ENCODE results near the gene REEP1. TPM values are rescaled to one million over a fixed set of nuclear protein-coding genes. Genes with fewer than 3 reads are reported as not detected.
"Not testable (repeated sequence)": the region's sequence is repeated elsewhere in the genome, so short reads cannot be mapped to it uniquely, and the experiment has no call there.

The REEP1 gene
- total RNA-seq, 4 donors from 2014 or later, result 46.1 to 95.1 (median 74.9) TPM

DNA sequence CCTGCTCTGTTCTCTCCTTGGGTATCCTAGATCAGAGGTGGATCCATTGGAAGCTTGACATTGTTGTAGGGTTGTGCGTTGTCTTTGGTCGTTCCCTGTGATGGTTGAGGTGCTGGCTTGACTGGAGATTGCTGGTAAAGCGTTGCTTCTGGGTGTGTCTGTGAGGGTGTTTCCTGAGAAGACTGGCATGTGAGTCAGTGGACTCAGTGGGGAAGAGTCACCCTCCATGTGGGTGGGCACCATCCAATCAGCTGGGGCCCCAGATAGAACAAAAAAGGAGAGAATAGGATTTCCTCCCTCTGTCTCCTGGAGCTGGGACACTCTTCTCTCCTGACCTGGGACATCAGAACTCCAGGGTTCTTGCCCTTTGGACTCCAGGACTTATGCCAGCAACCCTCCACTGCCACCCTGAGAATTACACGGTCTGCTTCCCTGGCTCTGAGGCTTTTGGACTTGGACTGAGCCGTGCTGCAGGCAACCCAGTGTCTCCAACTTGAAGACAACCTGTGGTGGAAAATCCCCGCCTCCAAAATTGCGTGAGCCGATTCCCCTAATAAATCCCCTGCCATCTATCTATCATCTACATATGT, 14.8 kb upstream of the REEP1 start:
- H3K27me3 ChIP-seq, result no peaks in the 10 kb centered on the region
- no peak for DNase-seq (ENCODE audit: extremely low spot score)
- TF ChIP-seq EP300 (IDR thresholded peaks at IDR 0.05) (no peak), POLR2AphosphoS5 (IDR thresholded peaks at IDR 0.05) (no peak), POLR2A (IDR thresholded peaks at IDR 0.05; ENCODE audit: low read depth) (no peak)
- TF ChIP-seq, protein P1, sequence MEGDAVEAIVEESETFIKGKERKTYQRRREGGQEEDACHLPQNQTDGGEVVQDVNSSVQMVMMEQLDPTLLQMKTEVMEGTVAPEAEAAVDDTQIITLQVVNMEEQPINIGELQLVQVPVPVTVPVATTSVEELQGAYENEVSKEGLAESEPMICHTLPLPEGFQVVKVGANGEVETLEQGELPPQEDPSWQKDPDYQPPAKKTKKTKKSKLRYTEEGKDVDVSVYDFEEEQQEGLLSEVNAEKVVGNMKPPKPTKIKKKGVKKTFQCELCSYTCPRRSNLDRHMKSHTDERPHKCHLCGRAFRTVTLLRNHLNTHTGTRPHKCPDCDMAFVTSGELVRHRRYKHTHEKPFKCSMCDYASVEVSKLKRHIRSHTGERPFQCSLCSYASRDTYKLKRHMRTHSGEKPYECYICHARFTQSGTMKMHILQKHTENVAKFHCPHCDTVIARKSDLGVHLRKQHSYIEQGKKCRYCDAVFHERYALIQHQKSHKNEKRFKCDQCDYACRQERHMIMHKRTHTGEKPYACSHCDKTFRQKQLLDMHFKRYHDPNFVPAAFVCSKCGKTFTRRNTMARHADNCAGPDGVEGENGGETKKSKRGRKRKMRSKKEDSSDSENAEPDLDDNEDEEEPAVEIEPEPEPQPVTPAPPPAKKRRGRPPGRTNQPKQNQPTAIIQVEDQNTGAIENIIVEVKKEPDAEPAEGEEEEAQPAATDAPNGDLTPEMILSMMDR (IDR thresholded peaks at IDR 0.05), result no peak

DNA sequence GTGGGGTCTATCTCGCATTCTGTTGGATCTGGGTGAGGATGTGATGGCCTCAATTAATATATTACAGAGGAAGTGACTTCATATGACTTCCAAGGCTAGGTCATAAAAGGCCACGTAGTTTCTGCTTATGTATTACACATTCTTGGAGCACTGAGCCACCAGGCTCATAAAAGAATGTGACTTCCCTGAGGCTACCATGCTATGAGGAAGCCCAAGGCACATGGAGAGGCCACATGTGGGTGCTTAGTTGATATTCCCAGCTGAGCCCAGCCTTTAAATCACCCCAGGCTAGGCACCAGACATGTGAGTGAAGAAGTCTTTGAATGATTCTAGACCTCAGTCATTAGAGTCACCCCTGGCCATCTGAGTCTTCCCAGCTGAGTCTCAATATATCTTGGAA, 13.3 kb upstream of the REEP1 start:
- DNase-seq (ENCODE audit: extremely low spot score), result no peak
- no peaks in the 10 kb centered on the region for H3K9me3 ChIP-seq
- H3K4me1 ChIP-seq, result no peaks in the 10 kb centered on the region

More for the DNA sequence above, 14.8 kb upstream of the REEP1 start:
- no peaks in the 10 kb centered on the region for H3K36me3 ChIP-seq
- 86% methylated on average over 8 of the region's 8 CpGs for WGBS
- no peaks in the 10 kb centered on the region for H3K4me1 ChIP-seq
- intact Hi-C loops (cut with DNase I), result no loop called here
- no peaks in the 10 kb centered on the region for H3K9me3 ChIP-seq
- H3K27ac ChIP-seq (replicated peaks in 1 of 4), result no peak overlapping the region
- no peak overlapping the region for H3K4me3 ChIP-seq

DNA sequence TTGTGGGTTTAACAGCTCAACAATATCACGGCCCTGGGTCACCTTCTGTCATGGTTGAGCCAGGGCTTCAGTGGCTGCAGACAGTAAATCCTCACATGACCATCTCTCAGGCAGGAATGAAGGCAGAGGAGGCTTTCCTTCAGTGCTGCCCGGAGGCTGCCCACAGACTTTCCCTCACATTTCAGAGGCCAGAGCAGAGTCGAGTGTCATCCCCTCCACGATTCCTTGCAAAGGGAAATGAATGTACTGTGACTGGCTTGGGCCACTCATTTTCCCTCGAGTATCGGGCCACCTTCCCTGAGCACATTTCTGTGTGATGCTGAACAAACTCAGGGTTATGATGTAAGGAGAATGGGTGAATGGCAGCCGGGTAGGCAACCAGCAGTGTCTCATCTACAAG, 10.0 kb upstream of the REEP1 start:
- H3K9me3 ChIP-seq, result peaks cover 0 to 1% (median 0%) of the 10 kb centered on the region in 4 donors
- H3K36me3 ChIP-seq, result no peaks in the 10 kb centered on the region
- no peak overlapping the region for H3K27ac ChIP-seq (replicated peaks in 1 of 4)
- 89% methylated on average over 7 of the region's 7 CpGs for WGBS
- intact Hi-C loops (cut with DNase I), result no loop called here
- H3K4me1 ChIP-seq, result no peaks in the 10 kb centered on the region
- no peak overlapping the region for H3K4me3 ChIP-seq
- H3K27me3 ChIP-seq, result no peaks in the 10 kb centered on the region
- TF ChIP-seq POLR2AphosphoS5 (IDR thresholded peaks at IDR 0.05) (no peak), POLR2A (IDR thresholded peaks at IDR 0.05; ENCODE audit: low read depth) (no peak), EP300 (IDR thresholded peaks at IDR 0.05) (no peak)
- TF ChIP-seq, protein P1 (IDR thresholded peaks at IDR 0.05), result no peak
- no peak for DNase-seq (ENCODE audit: extremely low spot score)

More for the DNA sequence above, 13.3 kb upstream of the REEP1 start:
- intact Hi-C loops (cut with DNase I), result no loop called here
- no peak overlapping the region for H3K4me3 ChIP-seq
- no peaks in the 10 kb centered on the region for H3K27me3 ChIP-seq
- no peak overlapping the region for H3K27ac ChIP-seq (replicated peaks in 1 of 4)
- WGBS, result 75% methylated on average over 2 of the region's 2 CpGs
- H3K36me3 ChIP-seq, result no peaks in the 10 kb centered on the region
- TF ChIP-seq POLR2AphosphoS5 (IDR thresholded peaks at IDR 0.05) (no peak), EP300 (IDR thresholded peaks at IDR 0.05) (no peak), POLR2A (IDR thresholded peaks at IDR 0.05; ENCODE audit: low read depth) (no peak)
- TF ChIP-seq, protein P1 (IDR thresholded peaks at IDR 0.05), result no peak

DNA sequence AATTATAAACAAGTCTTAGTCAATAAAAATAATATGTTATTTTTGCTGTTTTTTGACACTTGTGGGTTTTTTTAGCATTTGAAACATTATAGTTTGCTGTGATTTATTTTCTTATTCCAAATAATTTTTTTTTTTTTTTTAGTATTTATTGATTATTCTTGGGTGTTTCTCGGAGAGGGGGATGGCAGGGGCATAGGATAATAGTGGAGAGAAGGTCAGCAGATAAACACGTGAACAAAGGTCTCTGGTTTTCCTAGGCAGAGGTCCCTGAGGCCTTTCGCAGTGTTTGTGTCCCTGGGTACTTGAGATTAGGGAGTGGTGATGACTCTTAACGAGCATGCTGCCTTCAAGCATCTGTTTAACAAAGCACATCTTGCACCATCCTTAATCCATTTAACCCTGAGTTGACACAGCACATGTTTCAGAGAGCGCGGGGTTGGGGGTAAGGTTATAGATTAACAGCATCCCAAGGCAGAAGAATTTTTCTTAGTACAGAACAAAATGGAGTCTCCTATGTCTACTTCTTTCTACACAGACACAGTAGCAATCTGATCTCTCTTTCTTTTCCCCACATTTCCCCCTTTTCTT, 8.5 kb upstream of the REEP1 start:
- DNase-seq (ENCODE audit: extremely low spot score); H3K4me3 ChIP-seq; H3K27me3 ChIP-seq; H3K36me3 ChIP-seq; H3K4me1 ChIP-seq; H3K27ac ChIP-seq (replicated peaks in 1 of 4); intact Hi-C loops (cut with DNase I): not testable (repeated sequence)
- peaks cover 0 to 11% (median 6%) of the 10 kb centered on the region in 4 donors for H3K9me3 ChIP-seq
- 82% methylated on average over 6 of the region's 6 CpGs for WGBS

DNA sequence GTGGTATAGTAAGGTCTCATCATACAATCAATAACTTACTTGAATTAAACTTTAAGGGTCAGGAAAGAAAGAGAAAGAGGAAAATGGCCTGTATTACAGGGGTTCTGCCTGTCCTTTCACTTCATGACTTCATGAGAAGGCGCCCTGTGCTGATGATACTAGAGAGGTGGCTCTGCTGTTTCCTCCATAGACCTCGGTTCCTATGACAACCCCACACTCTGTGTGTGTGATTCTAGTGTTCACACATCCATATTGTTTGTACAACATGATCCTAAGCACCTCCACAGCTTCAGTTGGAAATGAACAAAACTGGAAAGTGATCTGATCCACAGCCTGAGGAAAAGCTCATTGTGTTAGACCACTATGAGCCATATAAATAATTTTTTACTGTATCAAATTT, 7.0 kb upstream of the REEP1 start:
- WGBS, result 87% methylated on average over 2 of the region's 2 CpGs
- H3K4me3 ChIP-seq, result no peak overlapping the region
- no peak for DNase-seq (ENCODE audit: extremely low spot score)
- TF ChIP-seq POLR2AphosphoS5 (IDR thresholded peaks at IDR 0.05) (no peak), POLR2A (IDR thresholded peaks at IDR 0.05; ENCODE audit: low read depth) (no peak), EP300 (IDR thresholded peaks at IDR 0.05) (no peak)
- TF ChIP-seq, protein P1 (IDR thresholded peaks at IDR 0.05), result no peak
- H3K27ac ChIP-seq (replicated peaks in 1 of 4), result no peak overlapping the region
- peaks cover 0 to 11% (median 7%) of the 10 kb centered on the region in 4 donors for H3K9me3 ChIP-seq
- H3K36me3 ChIP-seq, result no peaks in the 10 kb centered on the region
- intact Hi-C loops (cut with DNase I), result no loop called here
- H3K27me3 ChIP-seq, result no peaks in the 10 kb centered on the region
- no peaks in the 10 kb centered on the region for H3K4me1 ChIP-seq

All from esophagus muscularis mucosa (tissue), 4 donors.